ENCODE data around the gene SMARCA5. TPM values are rescaled to one million over a fixed set of nuclear protein-coding genes. Genes with fewer than 3 reads are reported as not detected.

The SMARCA5 gene
- total RNA-seq, 1 donor from 2014 or later: 50.2 TPM

DNA sequence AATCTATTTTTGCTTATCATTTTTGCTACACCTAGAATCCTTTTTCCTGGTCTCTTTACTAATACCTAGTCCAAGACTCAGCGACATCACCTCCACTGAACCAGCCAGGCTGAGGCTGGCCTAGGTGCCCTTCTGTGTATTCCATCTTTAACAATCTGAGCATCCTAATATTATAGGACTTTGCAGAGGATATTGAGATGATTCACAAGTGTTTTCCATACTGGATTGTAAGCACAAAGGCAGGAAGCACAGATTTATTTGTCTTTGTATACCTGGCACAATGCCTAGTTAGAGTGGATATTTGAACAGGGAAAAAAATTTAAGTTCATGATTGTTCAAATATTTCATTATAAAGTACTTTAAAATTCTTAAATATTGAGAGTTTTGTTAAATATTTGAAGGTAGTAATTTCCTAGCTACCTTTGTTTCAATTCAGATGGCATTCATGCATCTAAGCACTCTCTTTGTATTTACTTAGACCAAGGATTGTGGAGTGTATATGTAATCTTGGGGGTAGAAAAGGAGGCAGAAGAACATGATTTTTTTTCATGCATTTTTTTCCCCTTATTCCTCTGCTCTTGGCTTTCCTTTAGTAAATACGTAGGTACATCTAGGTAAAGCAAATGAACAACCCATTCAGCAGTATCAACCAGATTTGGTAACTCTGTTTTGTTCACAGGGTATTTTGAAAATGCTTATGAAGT is 18.4 kb downstream of the SMARCA5 start:
- intact Hi-C loops (cut with micrococcal nuclease): no loop called here

DNA sequence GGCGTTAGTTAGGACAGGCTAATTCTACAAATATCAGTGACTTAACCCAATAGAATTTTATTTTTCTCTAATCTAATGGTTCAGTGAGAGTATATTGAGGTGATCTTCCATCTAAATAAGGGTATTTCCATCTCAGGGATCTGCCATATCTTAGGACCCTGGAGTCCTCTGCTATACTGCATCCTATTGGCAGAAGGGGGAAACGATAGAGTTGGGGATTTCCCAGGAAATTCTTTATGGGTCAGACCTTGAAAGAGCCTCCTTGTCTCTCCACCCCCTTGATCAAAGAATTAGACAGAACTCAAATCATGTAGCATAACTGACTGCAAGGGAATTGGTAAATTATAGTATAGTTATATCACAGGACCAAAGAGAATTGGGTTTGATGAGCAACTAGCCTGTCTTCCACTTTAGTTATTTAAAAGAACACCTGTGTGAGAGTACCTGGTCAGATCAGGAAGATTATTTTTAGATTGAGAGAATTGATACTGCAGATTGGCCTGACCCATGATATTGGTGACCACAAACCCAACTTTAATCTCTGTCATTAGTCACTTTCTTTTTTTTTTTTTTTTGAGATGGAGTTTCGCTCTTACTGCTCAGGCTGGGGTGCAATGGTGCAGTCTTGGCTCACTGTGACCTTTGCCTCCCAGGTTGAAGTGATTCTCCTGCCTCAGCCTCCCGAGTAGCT is 25.6 kb downstream of the SMARCA5 start:
- intact Hi-C loops (cut with micrococcal nuclease): no loop called here

DNA sequence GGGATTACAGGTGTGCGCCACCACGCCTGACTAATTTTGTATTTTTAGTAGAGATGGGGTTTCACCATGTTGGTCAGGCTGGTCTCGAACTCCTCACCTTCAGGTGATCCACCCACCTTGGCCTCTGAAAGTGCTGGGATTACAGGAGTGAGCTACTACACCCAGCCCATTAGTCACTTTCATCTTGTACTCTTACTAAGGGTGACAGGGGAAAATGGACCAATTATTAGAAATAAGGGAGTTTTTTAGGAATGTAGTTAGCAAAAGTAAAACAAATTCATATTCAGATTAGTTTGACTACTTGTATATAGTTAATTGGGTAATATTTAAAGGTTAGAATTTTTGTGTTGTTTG is 26.1 kb downstream of the SMARCA5 start:
- intact Hi-C loops (cut with micrococcal nuclease): no loop called here

DNA sequence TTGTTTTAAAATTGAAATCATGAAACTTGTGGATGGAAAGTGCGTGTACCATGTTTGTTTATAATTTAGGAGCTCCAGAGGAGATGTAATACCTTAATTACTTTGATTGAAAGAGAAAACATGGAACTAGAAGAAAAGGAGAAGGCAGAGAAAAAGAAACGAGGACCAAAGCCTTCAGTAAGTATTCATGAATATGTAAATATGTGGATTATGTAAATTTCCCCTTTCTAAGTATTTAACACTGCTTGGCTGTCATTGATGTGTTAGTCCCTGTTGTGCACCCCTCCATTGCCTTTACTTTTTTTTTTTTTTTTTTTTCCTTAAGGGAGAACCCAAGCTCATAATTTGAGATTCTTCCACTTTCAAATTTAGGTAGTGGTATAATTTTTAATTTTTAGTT is 36.4 kb downstream of the SMARCA5 start:
- intact Hi-C loops (cut with micrococcal nuclease): loop anchor here (10.0 kb wide), 2 partner anchors 155 to 1465 kb away; partner anchors contain the start of gene FREM3

DNA sequence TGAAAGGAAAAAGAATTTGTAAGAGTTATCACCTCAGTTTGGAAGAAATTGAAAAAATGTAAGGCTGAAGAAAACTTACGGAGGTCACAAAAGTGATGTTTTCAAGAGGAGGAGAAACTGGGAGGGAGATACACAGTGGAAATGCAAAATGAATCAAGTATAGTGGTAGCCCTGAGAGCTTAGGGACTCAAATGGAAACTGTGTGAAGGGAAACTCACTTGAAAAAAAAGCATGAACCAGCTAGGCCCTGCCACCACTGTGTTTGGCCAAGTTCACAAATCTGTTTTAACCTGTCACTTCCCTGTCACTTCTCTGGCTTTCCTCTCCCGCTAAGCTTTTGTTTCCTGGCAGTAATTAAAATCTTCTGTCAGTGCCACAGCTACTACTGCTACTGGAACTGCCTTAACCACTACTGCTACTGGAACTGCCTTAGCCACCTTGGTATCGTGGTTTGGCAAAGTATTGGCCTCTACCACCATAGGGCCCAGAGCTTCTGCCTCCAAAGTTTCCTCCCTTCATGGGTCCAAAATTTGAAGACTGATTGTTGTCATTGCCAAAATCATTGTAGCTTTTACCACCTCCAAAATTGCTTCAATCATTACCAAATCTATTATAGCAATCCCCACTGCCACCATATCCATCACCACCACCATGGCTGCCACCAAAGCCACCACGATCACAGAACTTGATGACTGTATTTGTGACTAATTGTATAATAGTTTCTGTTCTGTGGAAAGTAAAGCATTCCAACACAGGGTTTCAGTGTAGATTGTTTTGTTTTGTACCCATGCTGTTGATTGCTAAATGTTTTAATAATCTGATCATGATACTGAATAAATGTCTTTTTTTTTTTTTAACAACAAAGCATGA is 41.5 kb downstream of the SMARCA5 start:
- intact Hi-C loops (cut with micrococcal nuclease): loop anchor here (5.0 to 10.0 kb wide), 3 partner anchors 150 to 1460 kb away; partner anchors contain the start of gene FREM3

DNA sequence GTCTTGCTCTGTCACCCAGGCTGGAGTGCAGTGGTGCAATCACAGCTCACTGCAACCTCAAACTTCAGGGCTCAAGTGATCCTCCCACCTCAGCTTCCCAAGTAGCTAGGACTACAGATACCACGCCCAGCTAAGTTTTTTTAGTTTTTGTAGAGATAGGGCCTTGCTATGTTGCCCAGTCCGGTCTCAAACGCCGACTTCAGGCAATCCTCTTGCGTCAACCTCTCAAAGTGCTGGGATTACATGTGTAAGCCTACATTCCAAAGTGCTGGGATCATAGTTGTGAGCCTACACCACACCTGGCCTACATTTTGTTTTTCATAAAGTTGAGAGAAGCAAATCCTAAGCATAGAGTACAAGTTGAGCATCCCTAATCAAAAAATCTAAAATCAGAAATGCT is 42.2 kb downstream of the SMARCA5 start:
- intact Hi-C loops (cut with micrococcal nuclease): loop anchor here (5.0 to 10.0 kb wide), 3 partner anchors 149 to 1459 kb away; partner anchors contain the start of gene FREM3

DNA sequence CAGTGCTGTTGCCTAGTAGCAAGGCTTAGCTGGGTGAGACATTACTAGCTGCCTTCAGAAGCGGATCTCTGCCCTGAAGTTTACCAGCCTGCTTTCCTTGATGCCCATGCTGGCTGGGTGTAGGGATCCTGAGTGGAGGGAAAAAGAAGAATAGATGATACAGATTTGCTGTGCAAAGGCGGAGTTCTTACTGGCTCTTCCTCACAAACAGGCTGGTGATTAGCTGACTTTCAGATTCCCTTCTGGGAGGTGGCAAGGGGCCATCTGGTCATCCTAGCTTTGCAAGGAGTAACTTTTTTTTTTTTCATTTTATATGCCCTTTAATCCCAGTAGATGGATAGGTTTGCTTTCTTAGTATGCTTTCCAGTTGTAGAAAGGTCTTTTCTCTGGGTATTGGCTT is 44.8 kb downstream of the SMARCA5 start:
- intact Hi-C loops (cut with micrococcal nuclease): loop anchor here (2.0 to 10.0 kb wide), 4 partner anchors 59 to 1457 kb away; partner anchors contain the start of gene FREM3

DNA sequence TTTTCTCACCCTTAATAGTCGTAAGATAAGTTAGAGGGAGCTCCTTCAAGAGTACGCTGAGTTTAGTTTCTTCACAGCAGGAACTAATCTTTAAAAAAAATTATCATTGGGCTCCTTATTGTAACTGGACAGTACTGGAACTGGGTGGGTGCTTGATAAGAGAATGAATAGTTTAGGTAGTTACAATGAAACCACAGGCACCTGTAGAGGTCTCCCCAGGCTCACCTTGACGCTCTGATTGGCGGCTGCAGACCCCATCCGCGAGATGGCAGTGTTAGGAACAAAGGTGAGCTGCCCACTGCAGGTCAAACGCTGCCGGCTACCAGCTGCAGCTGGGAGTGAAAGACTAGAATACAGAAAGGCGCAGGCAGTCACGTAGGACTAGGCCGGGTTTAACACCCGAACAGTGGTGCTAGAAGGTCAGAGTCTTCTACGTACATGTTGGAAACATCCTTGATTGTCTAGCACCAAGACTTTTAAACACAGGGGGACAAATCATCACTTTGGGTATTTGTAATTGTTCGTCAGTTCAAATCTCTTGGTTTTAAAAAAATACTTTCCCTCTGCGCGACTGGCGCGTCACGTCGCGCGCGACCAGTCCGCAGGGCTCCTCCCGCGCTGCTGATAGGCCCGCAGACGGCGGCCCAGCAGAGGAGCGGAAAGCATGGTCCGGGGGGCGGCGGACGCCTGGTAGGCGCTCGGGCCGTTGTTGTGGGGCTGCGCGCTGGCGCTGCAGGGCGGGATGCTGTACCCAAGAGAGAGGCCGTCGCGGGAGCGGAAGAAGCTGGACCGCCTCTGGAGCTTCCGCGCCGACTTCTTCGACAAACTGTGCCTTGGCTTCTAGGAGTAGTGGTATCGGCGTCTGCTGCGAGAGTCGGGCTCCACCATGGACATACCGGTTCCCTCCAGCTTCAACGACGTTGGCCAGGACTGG is 45.6 kb downstream of the SMARCA5 start:
- intact Hi-C loops (cut with micrococcal nuclease): loop anchor here (1.0 to 10.0 kb wide), 8 partner anchors 46 to 1456 kb away; partner anchors contain the start of genes FREM3, SMARCA5 and USP38

DNA sequence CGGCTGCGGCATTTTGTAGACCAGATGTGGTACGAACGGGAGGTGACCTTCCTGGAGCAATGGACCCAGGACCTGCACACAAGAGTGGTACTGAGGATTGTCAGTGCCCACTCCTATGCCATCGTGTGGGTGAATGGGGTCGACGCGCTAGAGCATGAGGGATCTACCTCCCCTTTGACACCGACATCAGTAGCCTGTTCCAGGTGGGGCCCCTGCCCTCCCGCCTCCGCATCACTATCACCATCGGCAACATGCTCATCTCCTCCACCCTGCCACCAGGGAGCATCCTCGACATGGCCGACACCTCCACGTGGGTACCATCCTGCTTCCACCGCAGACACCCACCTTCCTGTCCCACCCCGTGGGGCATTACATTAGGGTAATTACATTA is 46.2 kb downstream of the SMARCA5 start:
- intact Hi-C loops (cut with micrococcal nuclease): loop anchor here (1.0 to 10.0 kb wide), 9 partner anchors 46 to 1539 kb away; partner anchors contain the start of genes ABCE1, ANAPC10, FREM3 and SMARCA5

DNA sequence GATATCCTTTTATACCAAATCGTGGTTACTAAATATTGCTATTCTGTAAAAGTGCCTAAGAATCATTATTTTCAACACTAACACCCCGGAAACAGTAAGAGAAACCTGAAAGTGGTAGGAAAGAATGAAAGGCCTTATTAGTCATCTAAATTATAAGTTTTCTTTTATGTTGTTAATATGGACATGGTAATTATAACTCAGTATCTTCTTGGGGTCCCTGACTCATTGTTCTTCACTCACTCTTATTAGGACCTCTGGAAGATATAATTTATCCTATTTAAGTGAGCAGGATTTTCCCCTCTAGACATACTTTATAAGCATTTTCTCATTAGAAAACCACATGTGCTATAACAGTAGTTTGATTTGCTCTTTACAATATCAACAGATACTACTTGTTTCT is 51.0 kb downstream of the SMARCA5 start:
- intact Hi-C loops (cut with micrococcal nuclease): no loop called here

DNA sequence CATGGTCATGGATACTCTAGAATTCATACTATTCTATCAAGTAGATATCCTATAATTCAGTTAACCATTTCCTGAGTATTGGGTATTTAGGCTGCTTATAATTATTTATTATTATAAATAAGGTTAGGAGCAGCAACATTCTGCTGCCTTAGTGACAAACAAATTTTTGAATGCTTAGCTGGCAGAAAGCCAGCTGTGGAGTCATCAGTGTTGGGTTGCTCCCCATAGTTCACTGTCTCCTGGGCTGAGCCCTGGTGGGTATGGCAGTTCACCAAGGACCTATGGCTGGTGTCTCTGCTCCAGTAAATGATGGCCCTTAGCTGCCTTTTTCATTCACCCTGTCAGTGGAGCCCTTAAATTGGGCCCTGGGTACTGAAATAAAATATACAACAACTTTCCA is 61.8 kb downstream of the SMARCA5 start:
- intact Hi-C loops (cut with micrococcal nuclease): no loop called here

DNA sequence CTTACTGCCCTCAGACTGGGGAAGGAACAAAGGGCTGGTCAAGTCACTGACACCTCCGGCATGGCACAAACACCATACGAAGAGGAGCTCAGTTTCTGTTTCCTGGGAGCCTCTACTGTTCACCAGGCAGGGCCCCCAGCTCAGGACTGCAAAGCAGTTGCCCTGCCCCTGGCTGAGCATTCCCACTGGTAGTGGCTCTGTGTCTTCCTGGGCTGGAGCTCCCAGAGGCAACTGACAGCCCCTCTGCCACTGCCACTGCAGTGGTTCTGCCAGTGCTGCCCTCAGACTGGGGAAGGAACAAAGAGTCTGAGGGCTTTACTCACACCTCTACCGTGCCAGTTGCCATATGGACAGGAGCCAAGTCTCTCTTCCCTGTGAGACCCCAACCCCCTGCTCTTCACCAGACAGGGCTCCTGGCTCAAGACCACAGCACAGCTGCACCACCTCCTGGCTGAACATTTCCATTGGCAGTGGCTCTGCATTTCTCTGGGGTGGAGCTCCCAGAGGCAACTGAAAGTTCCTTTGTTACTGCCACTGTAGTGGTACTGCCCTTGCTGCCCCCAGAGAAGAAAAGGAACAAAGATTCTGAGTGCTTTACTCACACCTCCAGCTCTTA is 67.9 kb downstream of the SMARCA5 start:
- intact Hi-C loops (cut with micrococcal nuclease): no loop called here

DNA sequence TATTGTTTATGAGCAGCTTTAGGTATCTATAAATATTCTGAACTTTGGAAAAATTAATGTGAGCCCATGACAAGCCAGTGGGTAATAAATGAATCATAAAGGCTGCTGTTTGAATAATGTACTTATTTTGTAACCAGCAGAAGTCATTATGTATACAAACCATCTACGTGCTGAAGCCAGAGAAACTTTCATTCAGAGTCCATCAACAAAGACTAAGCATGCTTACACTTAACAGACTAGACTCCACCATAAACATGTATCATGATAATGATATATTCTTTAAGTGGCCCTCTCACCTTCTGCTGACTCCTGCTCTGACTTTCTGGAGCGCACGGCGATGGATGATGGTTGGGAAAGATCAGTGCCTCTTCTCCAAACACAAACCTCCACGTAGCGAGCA is 72.0 kb downstream of the SMARCA5 start:
- intact Hi-C loops (cut with micrococcal nuclease): no loop called here

DNA sequence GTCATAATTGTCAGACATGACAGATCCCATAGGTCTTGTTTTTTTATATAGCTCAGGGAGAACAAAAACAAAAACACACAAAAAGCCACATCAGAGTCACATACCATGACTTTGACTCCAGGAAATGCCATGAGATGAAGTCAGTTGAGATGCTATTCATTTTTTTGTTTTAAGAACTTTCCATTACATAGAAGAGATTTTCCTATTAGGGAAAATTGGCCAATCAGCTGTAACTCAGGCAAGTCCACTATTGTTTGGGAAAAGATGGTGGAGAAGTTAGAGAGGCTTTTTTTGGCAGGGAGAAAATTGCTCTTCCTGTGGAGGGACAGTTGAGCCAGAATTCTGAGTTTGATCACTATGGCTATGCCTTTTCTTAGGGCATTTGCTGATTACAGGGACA is 72.6 kb downstream of the SMARCA5 start:
- intact Hi-C loops (cut with micrococcal nuclease): no loop called here

DNA sequence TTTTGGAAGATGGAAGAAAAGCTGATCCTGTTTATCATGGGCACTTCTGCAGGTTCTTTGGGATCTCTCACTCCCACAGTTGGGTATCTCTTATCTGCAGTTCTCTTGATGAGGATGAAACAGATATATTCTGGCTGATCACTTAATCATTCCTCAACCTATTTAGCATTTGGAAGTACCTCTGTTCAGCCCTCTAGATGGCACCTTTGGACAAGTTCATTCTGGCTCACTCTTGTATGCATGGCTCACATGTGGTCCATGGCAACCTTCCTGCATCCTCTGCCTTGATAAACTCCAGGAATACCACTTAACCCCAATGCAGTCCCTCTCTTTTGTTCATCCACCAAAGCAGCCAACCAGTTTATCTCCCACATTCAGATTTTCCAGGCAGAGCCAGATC is 74.2 kb downstream of the SMARCA5 start:
- intact Hi-C loops (cut with micrococcal nuclease): no loop called here

DNA sequence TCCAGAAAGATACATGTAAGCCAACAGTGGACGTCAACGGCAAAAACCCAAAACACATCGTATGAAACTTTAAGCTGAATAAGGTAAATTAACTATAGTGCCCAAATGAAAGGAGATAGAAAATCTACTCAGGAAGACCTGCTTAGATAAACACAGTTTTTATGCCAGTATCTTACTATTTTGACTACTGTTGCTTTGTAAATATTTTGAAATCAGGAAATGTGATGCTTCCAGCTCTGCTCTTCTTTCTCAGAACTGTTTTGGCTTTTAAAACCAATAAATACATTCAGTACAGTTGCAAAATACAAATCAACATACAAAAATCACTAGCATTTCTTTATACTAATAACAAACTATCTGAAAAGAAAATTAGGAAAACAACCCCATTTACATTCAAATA is 83.8 kb downstream of the SMARCA5 start:
- intact Hi-C loops (cut with micrococcal nuclease): no loop called here

DNA sequence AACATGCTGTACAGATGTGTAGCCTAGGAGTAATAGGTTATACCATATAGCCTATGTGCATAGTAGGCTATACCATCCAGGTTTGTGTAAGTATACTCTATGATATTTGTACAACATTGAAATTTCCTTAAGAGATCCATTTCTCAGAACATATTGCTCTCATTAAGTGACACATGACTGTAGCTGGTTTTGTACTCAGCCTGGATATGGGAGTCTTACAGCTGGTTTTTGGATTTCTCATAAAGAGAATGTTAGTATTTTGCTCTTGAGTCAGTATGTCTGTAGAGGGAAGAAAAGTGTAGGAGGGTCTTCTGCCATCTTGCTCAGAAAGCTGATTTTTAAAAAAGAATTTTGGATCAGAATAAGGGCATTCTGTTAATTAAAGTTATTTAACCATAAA is 85.3 kb downstream of the SMARCA5 start:
- intact Hi-C loops (cut with micrococcal nuclease): no loop called here

DNA sequence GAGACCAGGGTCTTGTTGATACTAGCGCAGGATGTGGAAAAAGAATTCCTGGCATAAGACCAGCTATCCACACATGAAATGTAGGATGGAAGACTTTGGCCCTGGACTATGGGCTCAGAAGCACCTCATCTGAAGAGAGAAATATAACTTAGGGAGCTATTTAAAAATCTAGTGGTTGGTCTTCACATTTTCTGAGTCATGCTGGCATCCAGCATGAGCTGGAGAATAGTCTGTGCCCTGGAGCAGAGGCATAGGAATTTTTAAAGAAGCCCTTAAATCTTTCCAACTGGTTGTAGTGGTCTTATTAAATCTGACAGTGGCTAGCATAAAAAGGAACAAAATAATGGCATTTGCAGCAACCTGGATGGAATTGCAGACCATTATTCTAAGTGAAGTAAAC is 86.3 kb downstream of the SMARCA5 start:
- intact Hi-C loops (cut with micrococcal nuclease): no loop called here

DNA sequence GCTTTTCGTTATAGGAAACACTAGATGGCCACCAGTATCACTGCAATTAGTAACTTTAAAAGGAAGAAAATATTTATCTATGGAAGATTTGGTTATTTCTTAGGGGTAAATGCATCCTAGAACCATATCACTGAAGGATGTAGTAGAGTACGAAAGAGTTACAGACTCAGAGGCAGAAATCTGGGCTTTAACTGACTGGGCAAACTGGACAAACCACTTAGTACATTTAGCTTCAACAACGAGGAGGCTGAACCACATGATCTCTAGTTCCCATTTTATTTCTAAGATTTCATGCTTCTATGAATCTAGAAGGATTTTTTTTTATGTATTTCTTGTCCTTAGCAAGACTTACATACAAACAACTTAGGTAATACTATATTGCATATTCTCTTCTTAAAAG is 93.0 kb downstream of the SMARCA5 start:
- intact Hi-C loops (cut with micrococcal nuclease): no loop called here
